NCI-H526 treated with DMSO at 0.1 percent for 48 hours (cell line): ENCODE results near the gene RLN3.

Experiments used
- DNase-seq: peaks from one replicate; lab custom pipeline; 2025; lab: John Stamatoyannopoulos, UW

RLN3 gene

DNA sequence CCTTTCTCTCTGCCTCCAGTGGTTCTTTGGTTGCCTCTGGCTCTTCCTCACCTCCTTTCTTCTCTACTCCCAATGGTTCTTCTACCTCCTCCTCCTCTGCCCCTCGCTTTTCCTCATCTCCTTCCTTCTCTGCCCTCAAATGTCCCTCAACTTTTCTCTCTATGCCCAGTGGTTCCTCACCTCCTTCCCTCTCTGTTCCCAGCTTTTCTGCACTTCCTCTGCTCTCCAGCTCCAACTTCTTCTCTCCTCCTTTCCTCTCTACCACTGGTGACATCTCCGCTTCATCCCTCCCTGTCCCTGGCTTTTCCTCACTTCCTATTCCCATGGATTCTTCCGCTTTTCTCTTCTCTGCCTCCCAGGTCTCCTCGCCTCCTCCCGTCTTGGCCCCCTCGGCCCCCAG lies 26.2 kb downstream of the RLN3 start:
- DNase-seq, result no peak

DNA sequence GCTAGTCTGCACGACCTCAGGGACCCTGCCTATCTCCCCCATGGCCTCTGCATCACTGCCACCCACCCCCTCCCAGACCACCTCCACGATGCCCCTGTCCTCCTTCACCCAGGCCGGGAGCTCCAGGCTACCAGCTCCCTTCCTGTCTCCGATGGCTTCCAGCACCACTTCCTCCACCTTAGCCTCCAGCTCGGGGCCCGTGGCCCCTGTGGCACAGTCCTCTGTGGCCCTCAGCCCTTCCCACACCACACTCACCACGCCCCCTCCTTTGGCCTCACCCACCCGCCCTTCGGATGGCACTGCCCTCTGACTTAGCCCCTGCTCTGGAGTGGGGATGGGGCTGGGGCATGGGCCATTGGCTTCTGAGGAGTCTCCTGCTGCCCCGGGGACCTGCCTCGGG lies 26.8 kb downstream of the RLN3 start:
- DNase-seq, result no peak

DNA sequence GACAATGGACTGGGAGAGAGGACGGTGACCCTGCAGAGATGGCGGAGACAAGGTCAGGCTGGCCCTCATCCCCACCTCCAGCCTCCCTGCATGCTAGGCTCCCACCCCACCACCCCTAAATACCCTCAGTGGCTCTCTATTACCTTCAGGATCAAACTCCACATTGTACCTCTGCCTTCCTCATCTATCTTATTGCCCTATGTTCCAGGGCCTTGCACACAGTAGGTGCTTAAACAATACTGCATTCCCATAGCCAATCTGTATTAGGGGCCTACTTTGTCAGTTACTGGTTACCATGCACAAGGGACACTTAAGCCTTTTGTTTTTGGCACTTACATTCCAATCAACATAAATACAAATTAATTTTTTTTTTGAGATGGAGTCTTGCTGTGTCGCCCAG lies 27.4 kb downstream of the RLN3 start:
- DNase-seq, result no peak

DNA sequence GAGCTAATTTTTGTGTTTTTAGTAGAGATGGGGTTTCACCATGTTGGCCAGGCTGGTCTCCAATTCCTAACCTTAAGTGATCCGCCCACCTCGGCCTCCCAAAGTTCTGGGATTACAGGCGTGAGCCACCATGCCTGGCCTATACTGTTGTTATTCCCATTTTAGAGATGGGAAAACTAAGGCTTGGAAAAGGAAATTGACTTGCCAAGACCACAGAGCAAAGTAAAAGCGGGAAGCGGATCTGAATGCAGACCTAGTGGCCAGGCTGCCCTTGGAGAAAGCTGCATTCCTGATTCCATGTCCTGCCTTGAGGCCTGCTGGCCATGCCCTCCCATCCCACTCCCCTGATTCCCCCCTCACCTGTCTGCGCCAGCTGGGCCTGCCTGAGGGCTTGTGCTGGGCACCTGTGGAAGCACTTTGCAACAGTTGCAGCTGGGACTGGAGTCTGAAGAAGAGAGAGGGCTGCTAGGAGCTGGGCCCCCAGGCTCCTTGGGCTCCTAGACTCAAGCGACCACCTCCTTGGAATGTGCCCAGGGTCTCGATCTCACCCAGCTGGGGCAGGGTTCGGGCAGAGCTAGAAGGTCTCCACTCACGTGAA lies 28.2 kb downstream of the RLN3 start:
- DNase-seq, result no peak

DNA sequence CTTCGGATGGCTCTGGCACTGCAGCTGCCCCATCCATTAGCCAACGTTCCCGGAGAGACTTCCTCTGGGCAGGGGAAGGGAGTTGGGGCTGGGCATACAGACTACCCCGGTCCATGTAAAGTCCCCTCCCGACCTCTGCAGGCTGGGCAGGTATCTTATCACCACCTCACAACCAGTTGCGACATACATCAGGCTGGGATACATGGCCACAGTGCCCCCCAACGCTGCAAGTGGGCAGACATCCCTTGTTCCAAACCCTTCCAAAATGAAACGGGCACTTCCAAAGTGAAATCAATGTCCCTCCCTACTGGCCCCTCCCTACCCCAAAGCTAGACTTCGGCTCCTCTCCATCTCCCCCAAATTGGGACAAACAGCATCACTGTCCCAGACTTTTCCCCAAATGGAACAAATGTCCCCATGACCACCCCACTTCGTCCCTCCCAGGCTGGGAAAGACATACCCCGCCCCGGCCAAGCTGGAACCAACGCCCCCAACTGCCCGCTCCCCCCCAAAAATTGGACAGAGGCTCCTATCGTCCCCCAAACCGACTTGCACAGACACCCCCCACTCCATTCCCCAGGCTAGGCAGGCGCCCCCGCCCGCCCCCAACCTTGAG lies 28.9 kb downstream of the RLN3 start:
- no peak for DNase-seq

DNA sequence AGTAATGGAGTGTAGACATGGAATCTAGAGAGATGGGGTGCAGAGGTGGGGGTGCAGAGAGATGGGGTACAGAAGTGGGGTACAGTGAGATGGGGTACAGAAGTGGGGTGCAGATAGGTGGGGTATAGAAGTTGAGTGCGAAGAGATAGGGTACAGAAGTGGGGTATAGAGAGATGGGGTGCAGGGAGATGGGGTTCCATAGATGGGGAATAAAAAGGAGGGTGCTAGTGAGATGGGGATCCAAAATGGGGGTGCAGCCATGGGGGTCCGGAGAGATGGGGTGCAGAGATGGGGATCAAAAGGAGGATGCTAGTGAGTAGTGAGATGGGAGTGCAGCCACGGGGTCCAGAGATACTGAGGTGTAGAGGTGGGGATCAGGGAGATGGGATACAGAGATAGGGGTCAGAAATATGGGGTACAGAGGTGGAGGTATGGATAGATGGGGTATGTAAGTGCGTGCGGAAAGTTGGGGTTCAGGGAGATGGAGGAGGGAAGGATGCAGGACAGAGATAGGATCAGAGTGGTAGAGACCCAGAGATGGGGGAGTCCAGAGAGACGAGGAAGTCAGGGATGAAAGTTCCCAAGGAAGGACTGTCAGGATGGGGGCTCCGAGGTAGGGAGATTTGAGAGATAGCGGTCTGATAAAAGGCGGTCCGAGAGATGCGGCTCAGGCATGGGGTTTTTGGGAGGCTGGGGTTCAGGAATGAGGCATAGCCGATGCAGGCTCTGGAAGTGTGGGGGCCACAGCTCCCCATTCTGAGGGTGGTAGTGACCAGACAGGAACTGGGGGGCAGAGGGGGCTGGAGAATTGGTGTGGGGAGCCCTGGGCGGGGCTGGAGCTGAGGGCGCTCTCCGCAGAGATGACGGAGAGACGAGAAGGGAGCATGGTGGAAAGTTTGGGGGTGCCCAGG lies 30.5 kb downstream of the RLN3 start:
- DNase-seq, result no peak

DNA sequence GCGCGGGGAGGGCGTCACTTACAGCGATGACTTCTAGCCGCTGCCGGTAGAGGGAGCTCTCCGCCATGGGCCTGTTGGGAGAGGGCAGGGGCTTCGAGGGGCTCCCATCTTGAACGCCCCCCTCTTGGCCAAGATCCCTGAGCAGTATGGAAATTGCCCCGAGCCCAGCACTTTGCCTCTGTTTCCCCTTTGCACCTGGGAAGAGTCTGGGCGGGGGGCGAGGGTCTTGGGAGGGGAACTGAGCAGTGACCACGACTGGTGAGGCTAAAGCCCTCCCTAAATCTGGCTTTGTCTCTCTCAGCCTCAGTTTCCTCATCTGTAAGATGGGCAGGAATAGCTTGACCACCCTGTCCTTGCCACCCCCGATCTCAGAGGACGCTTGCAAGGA lies 31.1 kb downstream of the RLN3 start:
- no peak for DNase-seq

DNA sequence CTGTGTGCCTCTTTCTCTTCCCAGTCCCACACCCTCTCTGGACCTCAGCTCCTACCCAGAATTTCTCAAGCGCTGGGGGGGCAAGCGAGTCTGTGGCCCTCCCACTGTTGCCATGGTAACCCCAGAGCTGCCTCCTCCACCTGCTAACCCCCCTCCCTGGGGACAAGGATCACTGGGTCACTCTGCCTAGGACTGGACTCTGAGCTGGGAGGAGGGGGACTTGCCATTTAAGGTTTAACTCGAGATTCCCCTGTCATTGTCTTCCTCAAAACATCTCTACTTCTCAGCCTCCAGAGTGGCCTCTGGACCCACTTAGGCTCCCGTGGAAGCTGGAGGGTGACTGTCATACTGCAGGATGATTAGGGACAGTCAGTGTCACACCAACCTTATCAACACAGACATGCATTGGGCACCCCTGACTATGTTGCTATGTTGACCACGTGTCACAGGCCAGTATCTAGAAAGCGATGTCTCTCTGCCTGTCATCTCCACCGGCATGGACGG lies 31.8 kb downstream of the RLN3 start:
- no peak for DNase-seq

DNA sequence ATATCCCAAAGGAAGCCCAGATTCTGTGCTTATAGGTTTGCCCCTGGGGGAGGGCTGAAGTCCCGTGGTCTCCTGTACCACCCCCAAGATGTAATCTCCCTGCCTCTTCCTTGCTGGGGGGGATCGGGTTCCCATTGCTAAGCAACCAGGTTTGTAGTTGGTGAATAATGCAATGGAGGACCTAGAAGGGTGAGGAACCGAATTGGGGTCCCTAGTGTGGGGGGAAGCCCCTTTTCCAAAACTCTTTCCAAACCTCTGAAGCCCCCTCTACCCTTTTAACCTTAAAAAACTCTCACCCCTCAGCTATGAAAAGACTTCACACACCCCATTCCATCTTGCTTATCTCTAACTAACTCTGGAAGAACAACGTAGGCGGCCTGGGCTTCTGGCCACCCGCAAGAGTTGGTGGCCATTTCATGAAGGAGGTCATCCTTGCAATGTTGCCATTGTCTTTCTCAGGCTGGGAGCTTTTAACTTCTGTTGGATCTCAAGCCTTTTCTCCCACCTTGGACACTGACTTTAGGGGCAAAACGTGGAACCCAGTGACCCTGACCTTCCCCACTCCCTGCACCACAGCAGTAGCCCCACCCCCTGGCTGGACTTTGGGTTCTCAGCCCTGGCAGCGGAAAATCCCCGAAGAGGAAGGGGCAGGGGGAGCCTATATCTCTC lies 33.3 kb downstream of the RLN3 start:
- no peak for DNase-seq

DNA sequence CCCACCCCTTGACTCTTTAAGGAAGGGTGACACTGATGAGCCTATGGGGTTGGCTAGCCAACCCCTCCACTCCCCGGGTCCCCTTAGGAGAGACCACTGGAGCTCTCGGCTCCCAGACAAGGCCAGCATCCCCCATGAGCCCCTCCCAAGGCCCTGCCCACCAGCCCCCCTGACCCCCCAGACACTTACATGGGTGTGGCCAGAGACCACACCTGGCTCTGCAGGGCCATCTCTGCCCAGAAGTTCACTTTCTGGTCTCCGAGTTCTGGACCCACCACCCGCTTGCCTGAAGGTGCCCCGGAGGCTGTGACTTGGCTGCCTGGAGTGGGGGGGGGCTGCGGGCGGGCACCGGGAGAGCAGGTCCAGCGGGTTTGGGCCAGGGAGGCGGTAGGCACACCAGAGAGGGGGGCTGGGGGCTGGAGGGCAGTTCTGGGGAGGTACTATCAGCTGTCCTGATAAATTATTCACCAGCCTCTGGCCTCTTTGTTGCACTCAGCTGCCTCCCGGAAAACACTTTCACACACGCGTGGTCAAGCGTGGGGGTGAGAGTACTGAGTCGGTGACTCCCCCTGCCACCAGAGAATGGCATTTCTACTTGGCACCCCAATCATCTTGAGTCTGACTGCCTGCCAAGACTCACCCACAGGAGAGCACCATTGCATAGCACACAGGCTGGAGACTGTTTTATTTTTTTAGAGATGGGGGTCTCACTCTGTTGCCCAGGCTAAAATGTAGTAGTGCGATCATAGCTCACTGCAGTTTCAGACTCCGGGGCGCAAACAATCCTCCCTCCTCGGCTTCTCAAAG lies 34.0 kb downstream of the RLN3 start, which contains the start of gene PALM3:
PALM3 (minus strand) TSS at position 326 of the 807 bp plus-strand sequence; CDS start at position 230, 96 bp downstream.
- no peak for DNase-seq

DNA sequence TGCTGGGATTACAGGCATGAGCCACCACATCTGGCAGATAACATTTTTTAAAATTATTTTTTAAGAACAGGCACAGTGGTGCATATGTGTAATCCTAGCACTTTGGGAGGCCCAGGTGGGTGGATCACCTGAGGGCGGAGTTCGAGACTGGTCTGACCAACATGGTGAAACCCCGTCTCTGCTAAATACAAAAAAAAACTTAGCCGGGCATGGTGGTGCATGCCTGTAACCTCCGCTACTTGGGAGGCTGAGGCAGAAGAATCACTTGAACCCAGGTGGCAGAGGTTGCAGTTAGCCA lies 34.6 kb downstream of the RLN3 start:
- DNase-seq, result no peak

DNA sequence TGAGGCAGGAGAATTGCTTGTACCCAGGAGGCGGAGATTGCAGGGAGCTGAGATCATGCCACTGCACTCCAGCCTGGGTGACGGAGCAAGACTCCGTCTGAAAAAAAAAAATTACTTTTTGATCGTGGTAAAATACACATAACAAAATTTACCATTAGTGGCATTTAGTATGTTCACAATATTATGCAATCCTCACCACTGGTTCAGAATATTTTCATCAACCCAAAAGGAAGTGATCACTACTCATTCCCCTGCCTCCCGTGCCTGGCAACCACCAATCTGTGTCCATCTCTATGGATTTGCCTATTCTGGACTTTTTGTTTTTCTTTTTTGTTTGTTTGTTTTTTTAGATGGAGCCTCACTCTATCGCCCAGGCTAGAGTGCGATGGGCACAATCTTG lies 35.2 kb downstream of the RLN3 start:
- no peak for DNase-seq

DNA sequence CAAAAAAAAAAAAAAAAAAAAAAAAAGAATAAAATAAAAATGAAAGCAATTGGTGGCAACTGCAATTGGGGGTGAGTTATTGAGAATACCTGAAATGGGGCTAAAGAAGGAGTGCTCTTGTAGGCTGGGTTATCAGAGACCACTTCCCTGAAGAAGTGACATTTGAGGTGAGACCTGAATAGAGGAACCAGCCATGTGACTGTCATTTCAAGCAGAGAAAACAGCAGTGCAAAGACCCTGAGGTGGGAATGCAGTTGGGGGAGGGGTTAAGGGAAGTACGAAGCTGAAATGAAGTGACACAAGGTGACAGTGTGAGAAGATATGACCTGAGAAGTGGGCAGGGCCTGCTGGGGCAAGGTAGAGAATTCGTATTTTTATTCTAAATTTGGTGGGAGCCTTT lies 38.2 kb downstream of the RLN3 start:
- DNase-seq, result no peak

DNA sequence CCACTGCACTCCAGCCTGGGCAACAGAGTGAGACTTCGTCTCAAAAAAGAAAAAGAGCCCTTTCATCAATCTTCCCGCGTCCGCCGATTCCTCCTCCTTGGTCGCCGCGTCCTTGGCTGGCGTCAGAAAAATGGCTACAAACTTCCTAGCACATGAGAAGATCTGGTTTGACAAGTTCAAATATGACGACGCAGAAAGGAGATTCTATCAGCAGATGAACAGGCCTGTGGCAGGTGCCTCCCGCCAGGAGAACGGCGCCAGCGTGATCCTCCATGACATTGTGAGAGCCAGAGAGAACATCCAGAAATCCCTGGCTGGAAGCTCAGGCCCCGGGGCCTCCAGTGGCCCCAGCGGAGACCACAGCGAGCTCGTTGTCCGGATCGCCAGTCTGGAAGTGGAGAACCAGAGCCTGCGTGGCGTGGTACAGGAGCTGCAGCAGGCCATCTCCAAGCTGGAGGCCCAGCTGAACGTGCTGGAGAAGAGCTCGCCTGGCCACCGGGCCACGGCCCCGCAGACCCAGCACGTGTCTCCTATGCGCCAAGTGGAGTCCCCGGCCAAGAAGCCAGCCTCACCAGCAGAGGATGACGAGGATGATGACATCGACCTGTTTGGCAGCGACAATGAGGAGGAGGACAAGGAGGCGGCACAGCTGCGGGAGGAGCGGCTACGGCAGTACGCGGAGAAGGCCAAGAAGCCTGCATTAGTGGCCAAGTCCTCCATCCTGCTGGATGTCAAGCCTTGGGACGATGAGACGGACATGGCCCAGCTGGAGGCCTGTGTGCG lies 42.5 kb downstream of the RLN3 start:
- no peak for DNase-seq

DNA sequence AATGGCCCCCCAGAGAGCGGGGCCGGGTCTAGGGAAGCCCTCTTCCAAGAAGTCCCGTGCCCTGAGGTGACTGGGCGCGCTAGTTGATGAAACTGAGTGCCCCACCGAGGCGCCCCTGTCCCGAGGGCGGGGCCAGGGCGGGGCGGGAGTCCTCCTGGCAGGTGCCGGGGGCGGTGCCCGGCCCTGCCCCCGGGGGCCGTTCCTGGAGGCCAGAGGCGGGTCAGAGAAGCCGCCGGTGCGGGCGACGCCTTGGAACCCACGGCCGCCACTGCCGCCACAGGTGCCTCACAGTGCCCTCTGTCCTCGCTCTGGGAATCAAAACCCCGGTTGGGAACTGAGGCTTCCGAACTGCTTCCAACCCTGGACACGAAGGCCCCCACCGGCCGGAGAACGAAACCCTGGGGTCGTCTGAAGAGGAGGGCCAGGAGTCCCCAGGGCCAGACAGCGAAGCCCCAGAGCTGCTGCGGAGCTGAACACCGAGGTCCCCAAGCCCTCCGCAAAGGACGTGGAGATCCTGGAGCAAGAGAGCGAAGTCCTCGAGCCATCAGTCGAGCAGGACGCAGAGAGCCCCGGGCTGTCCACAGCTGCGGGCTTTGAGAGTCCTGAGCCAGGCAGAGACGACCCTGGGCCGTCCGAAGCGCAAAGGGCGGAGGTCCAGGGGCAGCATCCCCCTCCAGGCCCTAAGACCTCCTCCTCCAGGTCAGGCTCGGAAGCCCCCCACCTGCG lies 44.8 kb downstream of the RLN3 start, which contains the start of gene MISP3:
MISP3 (plus strand) TSS at position 252 of the 726 bp plus-strand sequence. CDS start 524 bp downstream, outside the sequence.
- DNase-seq, result no peak

DNA sequence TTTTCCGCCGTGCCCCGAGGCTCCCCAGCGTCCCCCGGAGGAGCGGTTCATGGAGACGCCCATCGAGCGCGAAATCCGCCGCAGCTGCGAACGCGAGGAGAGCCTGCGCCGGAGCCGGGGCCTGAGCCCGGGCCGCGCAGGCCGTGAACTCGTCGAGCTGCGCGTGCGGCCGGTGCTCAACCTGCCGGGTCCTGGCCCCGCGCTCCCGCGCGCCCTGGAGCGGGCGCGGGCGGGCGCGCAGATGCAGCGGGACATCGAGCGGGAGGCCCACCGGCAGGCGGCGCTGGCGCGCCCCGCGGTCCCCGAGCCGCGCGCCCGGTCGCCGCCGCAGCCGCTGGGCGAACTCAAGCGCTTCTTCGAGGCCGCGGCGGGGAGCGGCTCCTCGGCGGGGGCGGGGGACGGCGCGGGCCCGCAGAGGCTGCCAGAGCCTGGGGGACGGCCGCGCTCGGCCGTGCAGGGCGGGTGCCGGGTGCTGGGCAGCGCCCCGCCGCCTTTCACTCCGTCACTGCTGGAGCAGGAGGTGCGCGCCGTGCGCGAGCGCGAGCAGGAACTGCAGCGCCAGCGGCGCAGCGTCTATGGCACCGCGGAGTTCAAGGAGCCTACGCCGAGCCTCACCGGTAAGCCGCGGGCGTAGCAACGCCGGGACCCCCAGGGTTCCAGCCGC lies 45.4 kb downstream of the RLN3 start:
- DNase-seq, result no peak

DNA sequence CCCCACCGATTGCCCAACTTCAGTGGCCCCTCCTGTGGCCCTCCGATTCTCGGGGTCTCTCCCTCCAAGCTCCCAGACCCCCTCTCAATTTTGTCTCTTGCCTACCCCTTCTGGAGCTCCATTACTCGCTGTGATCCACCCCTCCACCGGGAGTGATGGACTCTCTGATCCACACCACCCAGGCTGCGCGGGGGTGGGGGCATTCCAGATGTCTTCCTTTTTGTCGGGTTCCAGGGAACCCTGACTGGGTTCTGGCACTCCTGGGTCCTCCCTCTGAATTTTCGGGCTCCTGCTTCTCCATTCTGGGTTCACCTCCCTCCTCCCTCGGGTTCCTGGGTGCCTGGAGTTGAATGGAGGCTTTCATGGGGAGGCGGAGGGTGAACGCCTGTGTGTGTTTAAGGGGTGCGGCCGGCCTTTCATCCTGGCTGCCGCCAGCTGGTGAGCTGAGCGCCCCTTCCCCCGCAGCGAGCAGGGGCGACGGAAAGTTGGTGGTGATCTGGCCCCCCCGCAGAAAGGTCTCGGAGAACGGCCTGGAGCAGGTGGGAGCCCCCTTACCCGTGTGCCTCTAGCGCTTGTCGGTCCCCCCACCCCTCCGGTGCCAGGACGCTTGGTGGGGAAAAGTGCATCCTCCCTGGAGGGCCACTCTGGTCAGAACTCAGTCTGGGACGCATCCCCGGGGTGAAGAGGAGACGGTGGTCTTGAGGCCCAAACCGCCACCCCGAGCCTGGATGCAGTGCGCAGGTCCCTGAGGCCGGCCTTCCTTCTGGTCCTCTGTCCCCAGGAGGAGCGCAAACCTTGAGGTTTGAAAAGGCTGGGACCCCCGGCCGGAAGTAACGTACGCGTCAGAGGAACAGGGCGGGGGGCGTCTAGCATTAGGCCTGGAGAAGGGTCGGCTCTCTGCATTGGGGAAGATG lies 46.2 kb downstream of the RLN3 start:
- DNase-seq, result no peak

DNA sequence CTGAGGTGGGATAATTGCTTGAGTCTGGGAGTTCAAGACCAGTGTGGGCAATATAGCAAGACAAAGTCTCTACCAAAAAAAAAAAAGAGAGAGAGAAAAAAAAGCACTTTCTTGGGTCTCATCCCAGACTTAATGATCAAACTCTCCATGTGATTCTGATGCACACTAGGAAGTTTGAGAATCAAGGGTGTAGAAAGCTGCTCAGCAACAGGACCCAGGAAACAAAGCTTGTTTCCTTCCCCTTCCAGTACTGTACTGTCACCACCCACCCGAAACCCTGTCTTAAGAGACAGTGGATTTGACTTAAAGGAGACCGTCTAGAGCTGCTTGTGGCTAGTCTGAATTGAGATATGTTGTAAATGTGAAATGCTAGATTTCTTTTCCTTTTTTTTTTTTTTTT lies 50.5 kb downstream of the RLN3 start:
- no peak for DNase-seq
